Uterus (tissue), 2 donors: ENCODE results near the gene LIN54.

Source experiments
- CTCF ChIP-seq, 4 experiments: fragments of 200-600 bp in 2 of 4; fragments of 450-650 bp in 2 of 4; sonication (generic) in 2 of 4; IDR thresholded peaks; one replicate each; pipeline ENCODE4 v1.5.1; 2016 to 2019; ENCODE audit warnings: antibody characterized with exemption in 4 of 4, mild to moderate bottlenecking in 2 of 4, moderate library complexity in 1 of 4
- POLR2A ChIP-seq, 2 donors: fragments of 450-650 bp; IDR thresholded peaks; one replicate each; pipeline ENCODE4 v1.6.1; 2016; ENCODE audit warnings: antibody characterized with exemption in 2 of 2, mild to moderate bottlenecking in 1 of 2, moderate library complexity in 1 of 2

GRCh38 chr4:82909326-82909725 is 101.3 kb downstream of the LIN54 start:
- no peak for TF ChIP-seq CTCF (IDR thresholded peaks at IDR 0.05)
- TF ChIP-seq POLR2A (IDR thresholded peaks at IDR 0.05), result no peak
